GM18867 (cell line): ENCODE measurements around the gene IQSEC1.
A peak's percentile ranks its signal among the peaks of the same experiment; 100 is the strongest.

Source experiments
- ATAC-seq: cut with Tn5 transposase; IDR thresholded peaks from one replicate; pipeline ENCODE4 v1.9.1; 2021; ENCODE audit warnings: mild to moderate bottlenecking, moderate library complexity; ENCODE audit not compliant: unreplicated experiment

Gene IQSEC1

GRCh38 chr3:13034109-13034800, 39.0 kb downstream of the IQSEC1 start:
- no peak for ATAC-seq

DNA sequence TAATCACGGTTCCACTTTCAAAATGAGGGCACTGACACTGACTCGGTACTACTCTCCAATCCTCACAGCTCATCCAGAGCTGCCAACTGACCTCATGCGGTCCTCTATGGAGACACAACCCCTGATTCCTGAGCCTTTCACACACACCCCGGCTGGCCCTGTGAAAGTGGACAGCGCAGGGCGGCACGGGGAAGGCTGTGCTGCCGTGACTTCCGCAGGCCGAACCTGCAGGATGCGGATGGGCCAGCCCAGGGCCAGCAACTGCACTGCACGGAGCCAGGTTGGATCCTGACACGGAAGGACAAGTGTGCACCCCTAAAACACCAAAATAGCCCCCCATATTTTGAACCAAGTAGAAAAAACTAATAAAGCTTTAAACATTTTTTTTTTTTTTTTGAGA, 41.0 kb downstream of the IQSEC1 start:
- ATAC-seq, result no peak

DNA sequence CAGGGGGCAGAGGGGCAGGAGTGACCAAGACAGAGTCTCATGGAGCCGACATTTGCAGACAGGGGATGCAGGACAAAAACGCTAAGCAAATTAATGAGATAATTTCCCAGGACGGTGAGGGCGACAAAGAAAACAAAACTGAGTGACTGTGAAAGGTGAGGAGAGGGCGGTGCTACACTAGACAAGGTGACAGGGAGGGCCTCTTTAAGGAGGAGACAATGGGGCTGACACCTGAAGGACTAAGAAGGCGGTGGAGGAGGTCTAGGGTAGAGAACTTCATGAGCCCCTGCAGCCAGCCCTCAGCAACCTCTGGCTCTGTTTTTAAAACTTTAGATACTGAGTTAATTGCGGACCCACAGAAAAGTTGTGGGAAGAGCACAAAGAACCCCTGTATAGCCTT, 41.6 kb downstream of the IQSEC1 start:
- ATAC-seq, result no peak

DNA sequence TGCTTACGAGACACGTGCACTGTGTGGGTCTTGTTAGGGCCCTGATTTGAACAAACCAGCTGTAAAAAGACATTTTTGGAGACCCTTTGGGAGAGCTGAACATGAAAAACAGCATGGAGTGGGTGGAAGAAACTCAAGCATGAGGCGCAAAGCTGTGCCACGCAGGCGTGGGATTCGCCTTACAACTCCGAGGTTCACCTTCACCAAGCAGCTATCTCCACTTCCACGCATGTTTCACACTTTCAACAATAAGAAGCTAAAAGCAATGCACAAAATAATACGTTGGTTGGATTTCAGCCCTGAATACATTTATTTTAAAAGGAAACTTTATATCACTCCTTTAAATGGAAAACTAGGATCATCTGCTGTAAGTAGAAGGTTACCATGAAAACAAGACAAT, 42.5 kb downstream of the IQSEC1 start:
- ATAC-seq, result no peak

- ATAC-seq, result no peak
These were observed 45.0 kb downstream of the IQSEC1 start for GRCh38 chr3:13028010-13028821.

- no peak for ATAC-seq
These were observed 46.1 kb downstream of the IQSEC1 start for GRCh38 chr3:13027154-13027553.

DNA sequence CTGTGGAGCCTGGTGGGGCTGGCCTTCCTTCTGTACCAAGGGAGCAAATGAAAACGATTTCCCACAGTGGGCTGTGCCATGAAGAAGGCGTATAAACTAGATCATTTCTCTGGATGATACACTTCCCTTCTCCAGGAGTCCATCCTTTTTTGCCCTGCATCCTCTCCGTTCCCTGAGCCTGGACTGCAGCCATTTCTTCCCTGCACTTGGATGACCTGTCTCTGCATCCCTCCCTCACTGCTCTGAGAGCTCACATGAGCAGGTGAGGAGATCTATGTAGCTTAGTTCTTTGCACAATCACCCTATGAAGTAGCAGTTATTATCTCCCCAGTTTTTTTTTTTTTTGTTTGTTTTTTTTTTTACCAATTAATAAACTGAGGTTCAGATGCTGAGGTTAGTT, 46.7 kb downstream of the IQSEC1 start:
- ATAC-seq, result no peak

DNA sequence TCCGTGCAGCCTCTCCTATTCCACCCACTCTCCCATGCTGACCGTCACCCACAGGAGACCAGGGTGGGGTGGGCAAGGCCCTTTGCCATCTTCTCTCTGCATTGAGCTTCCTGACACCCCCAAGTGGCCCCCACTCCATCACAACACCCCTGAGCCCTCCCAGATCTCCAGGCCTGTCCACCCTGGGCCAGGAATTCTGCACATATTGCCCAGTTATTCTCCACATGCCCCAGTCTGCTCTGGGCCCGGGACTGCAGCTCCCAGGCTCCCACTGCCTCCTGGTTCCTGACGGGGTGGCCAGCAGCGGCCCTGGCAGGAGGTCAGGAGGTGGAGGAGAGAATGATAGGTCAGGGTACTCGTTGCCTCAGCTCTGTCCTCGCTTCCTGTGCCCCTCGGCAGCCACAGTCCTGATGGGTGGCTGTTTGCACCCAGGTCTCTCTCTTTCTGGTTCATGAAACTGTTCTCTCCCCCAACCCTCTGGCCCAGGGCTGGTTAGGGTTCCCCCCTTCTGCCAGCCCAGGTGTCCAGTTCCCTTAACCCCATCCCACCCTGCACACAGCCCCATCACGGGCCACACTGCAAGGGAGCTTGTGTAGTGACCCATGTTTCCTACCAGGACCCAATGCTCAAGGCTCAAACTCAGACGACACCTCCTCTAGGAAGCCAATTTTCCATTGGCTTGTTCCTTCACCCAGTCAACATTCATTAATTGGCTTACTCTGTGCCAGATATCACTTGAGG, 47.3 kb downstream of the IQSEC1 start:
- ATAC-seq, result no peak

DNA sequence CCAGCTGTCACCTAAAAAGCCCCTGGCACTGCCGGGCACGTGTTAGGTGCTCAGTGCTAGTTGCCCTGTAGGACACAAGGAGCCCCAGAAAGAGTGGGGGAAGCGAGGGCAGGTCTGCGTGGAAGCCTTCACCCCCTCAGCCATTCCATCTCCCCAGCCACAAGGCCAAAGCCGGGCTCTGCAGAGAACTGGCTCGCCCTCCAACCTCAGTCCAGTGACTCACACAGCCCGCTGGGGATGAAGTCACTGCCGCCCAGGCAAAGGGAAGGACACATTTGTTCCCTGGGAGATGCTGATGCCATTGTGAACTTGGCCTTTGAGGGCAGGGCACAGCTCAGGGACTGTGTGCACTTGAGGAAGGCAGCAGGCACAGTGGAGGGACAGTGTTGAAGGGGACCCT, 48.1 kb downstream of the IQSEC1 start:
- no peak for ATAC-seq

DNA sequence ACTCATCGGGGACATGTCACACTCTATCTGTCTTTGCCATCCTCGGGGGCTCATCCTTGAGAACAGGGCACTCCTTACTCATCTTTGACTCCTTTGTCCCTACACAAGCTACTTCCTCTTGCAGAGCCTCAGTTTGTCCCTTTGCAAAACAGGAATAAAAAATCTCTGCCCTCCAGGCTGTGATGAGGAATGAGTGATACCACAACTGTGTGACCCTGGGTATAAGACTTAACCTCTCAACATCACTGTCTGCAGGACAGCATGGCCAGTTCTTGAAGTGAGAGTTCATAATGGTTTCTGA, 48.5 kb downstream of the IQSEC1 start:
- no peak for ATAC-seq

- no peak for ATAC-seq
These were observed 49.1 kb downstream of the IQSEC1 start for GRCh38 chr3:13023971-13024764.

GRCh38 chr3:13023235-13023970, 49.8 kb downstream of the IQSEC1 start:
- ATAC-seq, result no peak

DNA sequence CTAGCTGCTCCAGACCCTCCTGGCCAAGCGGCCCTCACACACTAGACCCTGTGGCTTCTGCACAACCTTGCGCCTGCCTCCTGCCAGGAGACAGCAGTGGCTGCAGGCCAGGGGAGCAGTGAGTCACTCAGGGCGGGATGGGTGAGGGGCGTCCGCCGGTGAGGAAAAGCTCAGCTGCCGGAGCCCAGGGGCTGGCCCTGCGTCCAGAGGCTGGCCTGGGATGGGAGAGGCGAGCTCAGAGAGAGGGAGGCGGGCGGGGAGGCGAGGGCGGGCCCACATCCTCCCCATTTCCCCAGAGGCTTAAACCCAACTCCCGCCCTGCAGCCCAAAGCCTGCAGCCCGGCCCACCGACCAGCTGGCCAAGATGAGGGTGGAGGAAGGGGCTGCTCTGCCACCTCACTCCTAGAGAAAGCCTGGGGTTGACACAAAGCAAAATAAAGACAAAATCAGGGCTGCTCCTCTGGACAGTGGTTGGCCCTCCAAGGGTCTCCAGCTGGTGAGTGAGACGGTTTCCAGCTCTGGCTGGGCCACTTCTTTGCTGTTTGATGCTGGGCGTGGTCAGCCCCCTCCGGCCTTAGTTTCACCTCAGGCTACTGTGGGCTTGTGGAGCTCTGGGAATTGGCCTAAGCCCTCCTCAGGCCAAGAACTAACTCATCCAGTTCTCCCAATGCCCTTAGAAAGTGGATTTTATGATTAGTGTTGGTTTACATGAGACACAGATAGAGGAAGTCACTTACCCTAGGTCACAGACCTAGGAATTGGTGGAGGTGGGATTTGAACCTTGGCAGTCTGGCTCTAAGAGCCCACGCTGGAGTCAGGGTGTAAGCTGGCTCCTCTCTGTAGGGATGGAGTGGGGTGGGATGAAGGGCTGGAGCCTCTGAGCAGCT, 50.6 kb downstream of the IQSEC1 start:
- ATAC-seq, result peak; percentile 21

- ATAC-seq, result no peak
These were observed 51.8 kb downstream of the IQSEC1 start for GRCh38 chr3:13021141-13022114.

GRCh38 chr3:13020159-13020750, 53.0 kb downstream of the IQSEC1 start:
- no peak for ATAC-seq

- ATAC-seq, result peak; percentile 32
These were observed 53.8 kb downstream of the IQSEC1 start for GRCh38 chr3:13019243-13020095.
